Measurements from ENCODE around the gene TACO1. TPM values are rescaled to one million over a fixed set of nuclear protein-coding genes. Genes with fewer than 3 reads are reported as not detected.

TACO1 gene
- total and polyA plus RNA-seq, 10 of the 15 experiments (the other 5 are each of a cell fraction or from before 2014, with no cell fraction given): 8.5 to 38.6 (median 27.0) TPM

DNA sequence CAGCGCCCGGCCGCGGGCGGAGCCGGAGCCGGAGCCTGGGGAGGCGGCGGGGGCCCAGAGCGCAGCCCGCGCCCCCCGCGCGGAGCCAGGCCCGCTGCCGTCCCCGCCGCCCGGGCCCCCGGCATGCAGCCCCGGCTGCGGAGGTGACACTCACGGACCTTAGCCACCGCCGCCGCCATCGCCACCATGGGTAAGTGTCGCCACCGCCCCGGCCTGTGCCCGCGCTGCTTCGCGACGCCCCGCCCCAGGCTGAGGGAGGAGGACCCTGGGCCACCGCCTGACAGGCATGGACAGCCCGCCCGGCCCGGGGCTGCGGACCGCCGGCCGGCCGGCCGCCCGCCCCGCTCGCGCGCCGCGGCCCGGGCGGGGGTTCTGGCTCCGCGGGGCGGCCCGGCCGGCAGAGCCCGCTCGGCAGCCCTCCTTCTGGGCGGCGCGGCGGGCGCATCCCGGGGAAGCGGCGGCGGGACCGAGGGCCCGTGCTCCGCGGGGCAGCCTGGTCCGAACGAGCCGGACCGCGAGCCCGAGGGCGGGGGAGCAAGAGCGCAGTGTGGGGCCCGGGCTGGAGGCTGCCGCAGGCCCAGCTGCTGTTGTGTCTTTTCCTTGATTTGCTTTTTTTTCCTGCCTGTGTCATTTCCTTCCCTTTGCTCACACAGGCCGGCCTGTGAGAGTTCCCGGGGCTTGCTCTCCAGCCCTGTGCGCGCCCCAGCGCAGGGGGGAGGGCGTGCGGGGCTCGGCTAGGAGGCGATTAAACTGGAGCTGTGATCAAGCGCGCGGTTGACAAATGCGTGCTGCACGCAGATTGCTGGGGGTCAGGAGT lies 22.1 kb downstream of the TACO1 start:
- peak overlapping the region; percentile 99 for H3K4me3 ChIP-seq
- ATAC-seq: peak; percentile 12; the same call in 2 of the 3 replicates
- peak overlapping the region; percentile 54 for H3K27ac ChIP-seq (ENCODE audit: control insufficient read depth, insufficient read depth)
- TF ChIP-seq RELA (IDR thresholded peaks at IDR 0.05; ENCODE audit: borderline replicate concordance, partially characterized antibody): no peak
- TF ChIP-seq SMARCA5 (IDR thresholded peaks at IDR 0.05): peak; percentile 70; the same call in 1 of the 2 replicates
- 0 out of 2 replicates have a peak, but pooled peaks have one; percentile 17 for TF ChIP-seq SIN3A (IDR thresholded peaks at IDR 0.05; ENCODE audit: low read depth, low read length)
- no peak for TF ChIP-seq PML (IDR thresholded peaks at IDR 0.05; ENCODE audit: low read length)
- TF ChIP-seq RAD21 (IDR thresholded peaks at IDR 0.05; ENCODE audit: insufficient read depth, low read depth, low read length): no peak
- TF ChIP-seq SMAD1 (IDR thresholded peaks at IDR 0.05; ENCODE audit: low read depth, partially characterized antibody): no peak
- peak; percentile 30; the same call in 1 of the 2 replicates for TF ChIP-seq NR2F1 (conservative IDR thresholded peaks at IDR 0.05)
- TF ChIP-seq TCF3 (IDR thresholded peaks at IDR 0.05; ENCODE audit: borderline replicate concordance, insufficient read depth, low read depth, low read length): no peak
- no peak for TF ChIP-seq SMAD5 (IDR thresholded peaks at IDR 0.05; ENCODE audit: low read depth)
- TF ChIP-seq, protein P1, sequence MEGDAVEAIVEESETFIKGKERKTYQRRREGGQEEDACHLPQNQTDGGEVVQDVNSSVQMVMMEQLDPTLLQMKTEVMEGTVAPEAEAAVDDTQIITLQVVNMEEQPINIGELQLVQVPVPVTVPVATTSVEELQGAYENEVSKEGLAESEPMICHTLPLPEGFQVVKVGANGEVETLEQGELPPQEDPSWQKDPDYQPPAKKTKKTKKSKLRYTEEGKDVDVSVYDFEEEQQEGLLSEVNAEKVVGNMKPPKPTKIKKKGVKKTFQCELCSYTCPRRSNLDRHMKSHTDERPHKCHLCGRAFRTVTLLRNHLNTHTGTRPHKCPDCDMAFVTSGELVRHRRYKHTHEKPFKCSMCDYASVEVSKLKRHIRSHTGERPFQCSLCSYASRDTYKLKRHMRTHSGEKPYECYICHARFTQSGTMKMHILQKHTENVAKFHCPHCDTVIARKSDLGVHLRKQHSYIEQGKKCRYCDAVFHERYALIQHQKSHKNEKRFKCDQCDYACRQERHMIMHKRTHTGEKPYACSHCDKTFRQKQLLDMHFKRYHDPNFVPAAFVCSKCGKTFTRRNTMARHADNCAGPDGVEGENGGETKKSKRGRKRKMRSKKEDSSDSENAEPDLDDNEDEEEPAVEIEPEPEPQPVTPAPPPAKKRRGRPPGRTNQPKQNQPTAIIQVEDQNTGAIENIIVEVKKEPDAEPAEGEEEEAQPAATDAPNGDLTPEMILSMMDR (IDR thresholded peaks at IDR 0.05 in 2 of 3, conservative IDR thresholded peaks at IDR 0.05 in 1 of 3; ENCODE audit: control insufficient read depth in 2 of 3, extremely low read depth in 1 of 3, insufficient read depth in 1 of 3, low read depth in 3 of 3, low read length in 3 of 3): no peak
- no peak for TF ChIP-seq CREM (IDR thresholded peaks at IDR 0.05; ENCODE audit: low read depth)
- no peak for TF ChIP-seq ZNF384 (IDR thresholded peaks at IDR 0.05; ENCODE audit: borderline replicate concordance, low read depth, low read length)
- peak; percentile 63; the same call in 1 of the 2 replicates for TF ChIP-seq BACH1 (IDR thresholded peaks at IDR 0.05; ENCODE audit: borderline replicate concordance)
- TF ChIP-seq NKRF (conservative IDR thresholded peaks at IDR 0.05): peak; percentile 58
- TF ChIP-seq SP1 (IDR thresholded peaks at IDR 0.05; ENCODE audit: low read depth, low read length): no peak
- no peak for TF ChIP-seq NBN (IDR thresholded peaks at IDR 0.05)
- no peak for TF ChIP-seq SUZ12 (IDR thresholded peaks at IDR 0.05; ENCODE audit: unreplicated experiment)
- TF ChIP-seq POLR2A (IDR thresholded peaks at IDR 0.05; ENCODE audit: low read depth, low read length): peak; percentile 46; the same call in 1 of the 2 replicates
- TF ChIP-seq HDAC2 (IDR thresholded peaks at IDR 0.05): no peak
- no peak for TF ChIP-seq ATF3 (IDR thresholded peaks at IDR 0.05; ENCODE audit: borderline replicate concordance, extremely low read depth, low read depth, low read length)
- no peak for TF ChIP-seq HCFC1 (IDR thresholded peaks at IDR 0.05; ENCODE audit: low read length)

More for the DNA sequence above, 22.1 kb downstream of the TACO1 start:
- Histone ChIP-seq H3K4me1 (ENCODE audit: control insufficient read depth, insufficient read depth, low read length) (peaks cover 5% of the 10 kb centered on the region; the same call in 1 of the 2 replicates), H3K27me3 (replicated peaks in 1 of 2; ENCODE audit: control insufficient read depth in 2 of 2, insufficient read depth in 2 of 2, low read length in 1 of 2) (no peaks in the 10 kb centered on the region), H3K36me3 (ENCODE audit: control insufficient read depth in 2 of 2, insufficient read depth in 2 of 2, low read length in 1 of 2) (no peaks in the 10 kb centered on the region), H3K4me2 (ENCODE audit: control insufficient read depth, insufficient read depth) (peak overlapping the region; percentile 81), H4K20me1 (ENCODE audit: control insufficient read depth, insufficient read depth) (no peaks in the 10 kb centered on the region), H3K79me2 (ENCODE audit: control insufficient read depth, insufficient read depth, low read length) (peaks cover 33% of the 10 kb centered on the region), H3K9ac (ENCODE audit: control insufficient read depth, insufficient read depth, low read length) (peak overlapping the region; percentile 70), H2AFZ (ENCODE audit: control insufficient read depth, low read depth, low read length) (peak overlapping the region; percentile 61), H3K9me3 (replicated peaks; ENCODE audit: control insufficient read depth, insufficient read depth, low read length) (no peaks in the 10 kb centered on the region)
- DNase-seq (ENCODE audit: low read depth, low spot score) (no peak), FAIRE-seq (no peak)
- WGBS (ENCODE audit: insufficient coverage, insufficient replicate concordance, low lambda C conversion rate, missing lambda C conversion rate): 1% methylated on average over 60 of the region's 100 CpGs
- in situ Hi-C loops (cut with MboI): no loop called here
- ChIA-PET CTCF (interaction anchor here (1.0 to 3.3 kb wide), 8 partner anchors 11 to 216 kb away, joined by 3 to 24 read pairs (median 4); no protein-coding TSS in a partner anchor), POLR2A (interaction anchor here (0.8 to 3.0 kb wide), 16 partner anchors 11 to 883 kb away, joined by 3 to 13 read pairs (median 4); partner anchors contain the start of genes CCDC47, DCAF7, DDX42 and DDX5), SMC1A (ENCODE audit: uncharacterized antibody, unreplicated experiment) (interaction anchor here (0.7 to 2.6 kb wide), 10 partner anchors 8 to 76 kb away, joined by 3 to 11 read pairs (median 4); no protein-coding TSS in a partner anchor), RAD21 (ENCODE audit: unreplicated experiment) (interaction anchor here (0.5 to 1.6 kb wide), 12 partner anchors 11 to 884 kb away, joined by 3 to 15 read pairs (median 4); partner anchors contain the start of genes CEP95 and DCAF7)
- intact Hi-C loops (cut with micrococcal nuclease; ENCODE audit: unreplicated experiment): loop anchor here (2.0 to 10.0 kb wide), 3 partner anchors 70 to 152 kb away; partner anchors contain the start of genes CCDC47, DCAF7 and DDX42
- no TSS peak for BruUV-seq (replicated peaks)
